ENCODE results near the gene TMIGD1. TPM values are rescaled to one million over a fixed set of nuclear protein-coding genes. Genes with fewer than 3 reads are reported as not detected.

Gene TMIGD1
- total and polyA plus RNA-seq, 12 donors: not detected

- H3K9me3 ChIP-seq: no peaks in the 10 kb centered on the region
- H3K36me3 ChIP-seq: no peaks in the 10 kb centered on the region
- no peaks in the 10 kb centered on the region for H3K4me1 ChIP-seq
- no peak for ATAC-seq
- H3K27me3 ChIP-seq: peaks cover 0 to 6% (median 0%) of the 10 kb centered on the region in 7 donors
- no peak overlapping the region for H3K4me3 ChIP-seq
- WGBS, 2 donors: 89 to 90% methylated on average over 6 of the region's 6 CpGs
- no peak for DNase-seq
- intact Hi-C loops (cut with DNase I): no loop called here
- TF ChIP-seq CTCF (IDR thresholded peaks at IDR 0.05): no peak
- H3K27ac ChIP-seq: no peak overlapping the region
Observed at GRCh38 chr17:30309591-30309990, 24.3 kb downstream of the TMIGD1 start.

- H3K4me3 ChIP-seq: no peak overlapping the region
- DNase-seq (no peak), ATAC-seq (no peak)
- no peaks in the 10 kb centered on the region for H3K9me3 ChIP-seq
- 80 to 90% methylated on average over 2 of the region's 2 CpGs for WGBS, 2 donors
- peaks cover 0 to 6% (median 0%) of the 10 kb centered on the region in 7 donors for H3K27me3 ChIP-seq
- no peaks in the 10 kb centered on the region for H3K4me1 ChIP-seq
- intact Hi-C loops (cut with DNase I): no loop called here
- H3K36me3 ChIP-seq: no peaks in the 10 kb centered on the region
- H3K27ac ChIP-seq: no peak overlapping the region
- TF ChIP-seq CTCF (IDR thresholded peaks at IDR 0.05): no peak
Observed at GRCh38 chr17:30308406-30308805, 25.5 kb downstream of the TMIGD1 start.

GRCh38 chr17:30304778-30305177 is 29.1 kb downstream of the TMIGD1 start:
- intact Hi-C loops (cut with DNase I): loop anchor here in 1 of 10 donors (5.0 kb wide), 1 partner anchor 33 kb away; no protein-coding TSS in a partner anchor
- Histone ChIP-seq H3K36me3 (no peaks in the 10 kb centered on the region), H3K9me3 (peaks cover 0 to 7% (median 0%) of the 10 kb centered on the region in 11 donors), H3K4me3 (no peak overlapping the region), H3K27me3 (peaks cover 0 to 6% (median 0%) of the 10 kb centered on the region in 7 donors), H3K27ac (no peak overlapping the region), H3K4me1 (no peaks in the 10 kb centered on the region)
- ATAC-seq (no peak), DNase-seq (no peak)
- WGBS, 2 donors: 74 to 81% methylated on average over 3 of the region's 3 CpGs
- no peak for TF ChIP-seq CTCF (IDR thresholded peaks at IDR 0.05)

DNA sequence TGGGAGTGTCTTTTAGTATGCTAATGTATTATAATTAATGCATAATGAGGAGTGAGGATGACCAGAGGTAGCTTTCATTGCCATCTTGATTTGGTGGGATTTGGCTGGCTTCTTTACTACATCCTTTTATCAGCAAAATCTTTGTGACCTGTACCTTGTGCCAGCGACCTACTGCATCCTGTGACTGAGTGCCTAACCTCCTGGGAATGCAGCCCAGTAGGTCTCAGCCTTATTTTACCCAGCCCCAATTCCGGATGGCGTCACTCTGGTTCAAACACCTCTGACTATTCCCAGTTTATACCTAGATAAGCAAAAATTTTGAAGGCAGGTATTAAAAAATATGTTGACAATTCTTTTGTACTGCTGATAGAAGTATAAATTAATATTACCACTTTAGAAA is 31.6 kb downstream of the TMIGD1 start:
- Histone ChIP-seq H3K4me1 (no peaks in the 10 kb centered on the region), H3K4me3 (no peak overlapping the region), H3K27ac (no peak overlapping the region), H3K36me3 (no peaks in the 10 kb centered on the region), H3K9me3 (peaks cover 0 to 7% (median 0%) of the 10 kb centered on the region in 11 donors), H3K27me3 (peaks cover 0 to 6% (median 0%) of the 10 kb centered on the region in 7 donors)
- intact Hi-C loops (cut with DNase I): loop anchor here in 1 of 10 donors (5.0 kb wide), 1 partner anchor 35 kb away; no protein-coding TSS in a partner anchor
- ATAC-seq: no peak
- 77 to 78% methylated on average over 3 of the region's 3 CpGs for WGBS, 2 donors
- TF ChIP-seq CTCF (IDR thresholded peaks at IDR 0.05): no peak
- DNase-seq: no peak
